ENCODE data around the gene EDA2R.

The EDA2R gene

GRCh38 chrX:66654411-66654810 lies 15.5 kb upstream of the EDA2R start:
- TF ChIP-seq POLR2A (IDR thresholded peaks at IDR 0.05; ENCODE audit: low read depth, low read length) (no peak), PAX5 (IDR thresholded peaks at IDR 0.05; ENCODE audit: insufficient read depth, low read length, severe bottlenecking) (no peak), POLR2AphosphoS5 (IDR thresholded peaks at IDR 0.05; ENCODE audit: low read depth, low read length) (no peak), POU2F2 (IDR thresholded peaks at IDR 0.05; ENCODE audit: low read depth, low read length) (no peak), TAF1 (IDR thresholded peaks at IDR 0.05; ENCODE audit: low read depth, low read length) (no peak), SPI1 (IDR thresholded peaks at IDR 0.05; ENCODE audit: low read depth, low read length) (no peak)
- FAIRE-seq, result no peak
- DNase-seq (ENCODE audit: insufficient read length, low spot score), result no peak

GRCh38 chrX:66635360-66635759 lies 3.5 kb downstream of the EDA2R start:
- DNase-seq (ENCODE audit: insufficient read length, low spot score) (no peak), FAIRE-seq (peak; percentile 9)
- TF ChIP-seq PAX5 (IDR thresholded peaks at IDR 0.05; ENCODE audit: insufficient read depth, low read length, severe bottlenecking) (no peak), TAF1 (IDR thresholded peaks at IDR 0.05; ENCODE audit: low read depth, low read length) (no peak), POLR2AphosphoS5 (IDR thresholded peaks at IDR 0.05; ENCODE audit: low read depth, low read length) (no peak), SPI1 (IDR thresholded peaks at IDR 0.05; ENCODE audit: low read depth, low read length) (no peak), POU2F2 (IDR thresholded peaks at IDR 0.05; ENCODE audit: low read depth, low read length) (no peak), POLR2A (IDR thresholded peaks at IDR 0.05; ENCODE audit: low read depth, low read length) (no peak)

GRCh38 chrX:66634272-66634671 lies 4.6 kb downstream of the EDA2R start:
- DNase-seq (ENCODE audit: insufficient read length, low spot score) (no peak), FAIRE-seq (no peak)
- no peak for TF ChIP-seq SPI1 (IDR thresholded peaks at IDR 0.05; ENCODE audit: low read depth, low read length)
- no peak for TF ChIP-seq POLR2A (IDR thresholded peaks at IDR 0.05; ENCODE audit: low read depth, low read length)
- TF ChIP-seq PAX5 (IDR thresholded peaks at IDR 0.05; ENCODE audit: insufficient read depth, low read length, severe bottlenecking), result no peak
- no peak for TF ChIP-seq POU2F2 (IDR thresholded peaks at IDR 0.05; ENCODE audit: low read depth, low read length)
- TF ChIP-seq TAF1 (IDR thresholded peaks at IDR 0.05; ENCODE audit: low read depth, low read length), result no peak
- TF ChIP-seq POLR2AphosphoS5 (IDR thresholded peaks at IDR 0.05; ENCODE audit: low read depth, low read length), result no peak

GRCh38 chrX:66633541-66633940 lies 5.3 kb downstream of the EDA2R start:
- FAIRE-seq (no peak), DNase-seq (ENCODE audit: insufficient read length, low spot score) (no peak)
- TF ChIP-seq TAF1 (IDR thresholded peaks at IDR 0.05; ENCODE audit: low read depth, low read length), result no peak
- TF ChIP-seq POU2F2 (IDR thresholded peaks at IDR 0.05; ENCODE audit: low read depth, low read length), result no peak
- TF ChIP-seq PAX5 (IDR thresholded peaks at IDR 0.05; ENCODE audit: insufficient read depth, low read length, severe bottlenecking), result no peak
- TF ChIP-seq POLR2A (IDR thresholded peaks at IDR 0.05; ENCODE audit: low read depth, low read length), result no peak
- TF ChIP-seq POLR2AphosphoS5 (IDR thresholded peaks at IDR 0.05; ENCODE audit: low read depth, low read length), result no peak
- TF ChIP-seq SPI1 (IDR thresholded peaks at IDR 0.05; ENCODE audit: low read depth, low read length), result no peak

- no peak for TF ChIP-seq POLR2AphosphoS5 (IDR thresholded peaks at IDR 0.05; ENCODE audit: low read depth, low read length)
- TF ChIP-seq POLR2A (IDR thresholded peaks at IDR 0.05; ENCODE audit: low read depth, low read length), result no peak
- no peak for TF ChIP-seq PAX5 (IDR thresholded peaks at IDR 0.05; ENCODE audit: insufficient read depth, low read length, severe bottlenecking)
- no peak for TF ChIP-seq SPI1 (IDR thresholded peaks at IDR 0.05; ENCODE audit: low read depth, low read length)
- no peak for TF ChIP-seq TAF1 (IDR thresholded peaks at IDR 0.05; ENCODE audit: low read depth, low read length)
- TF ChIP-seq POU2F2 (IDR thresholded peaks at IDR 0.05; ENCODE audit: low read depth, low read length), result no peak
- no peak for FAIRE-seq
- no peak for DNase-seq (ENCODE audit: insufficient read length, low spot score)
Observed at GRCh38 chrX:66632981-66633380, 5.9 kb downstream of the EDA2R start.

- no peak for DNase-seq (ENCODE audit: insufficient read length, low spot score)
- FAIRE-seq, result no peak
Observed at GRCh38 chrX:66632473-66632872, 6.4 kb downstream of the EDA2R start.

GRCh38 chrX:66625525-66625924 lies 13.4 kb downstream of the EDA2R start:
- TF ChIP-seq POLR2A (IDR thresholded peaks at IDR 0.05; ENCODE audit: low read depth, low read length) (no peak), TAF1 (IDR thresholded peaks at IDR 0.05; ENCODE audit: low read depth, low read length) (no peak), POU2F2 (IDR thresholded peaks at IDR 0.05; ENCODE audit: low read depth, low read length) (no peak), SPI1 (IDR thresholded peaks at IDR 0.05; ENCODE audit: low read depth, low read length) (no peak), POLR2AphosphoS5 (IDR thresholded peaks at IDR 0.05; ENCODE audit: low read depth, low read length) (no peak), PAX5 (IDR thresholded peaks at IDR 0.05; ENCODE audit: insufficient read depth, low read length, severe bottlenecking) (no peak)
- peak; percentile 81 for FAIRE-seq
- DNase-seq (ENCODE audit: insufficient read length, low spot score), result no peak

More at GRCh38 chrX:66632473-66632872, 6.4 kb downstream of the EDA2R start:
- TF ChIP-seq SPI1 (IDR thresholded peaks at IDR 0.05; ENCODE audit: low read depth, low read length), result no peak
- no peak for TF ChIP-seq POU2F2 (IDR thresholded peaks at IDR 0.05; ENCODE audit: low read depth, low read length)
- TF ChIP-seq POLR2A (IDR thresholded peaks at IDR 0.05; ENCODE audit: low read depth, low read length), result no peak
- no peak for TF ChIP-seq TAF1 (IDR thresholded peaks at IDR 0.05; ENCODE audit: low read depth, low read length)
- no peak for TF ChIP-seq POLR2AphosphoS5 (IDR thresholded peaks at IDR 0.05; ENCODE audit: low read depth, low read length)

GRCh38 chrX:66622209-66622608 lies 16.7 kb downstream of the EDA2R start:
- DNase-seq (ENCODE audit: insufficient read length, low spot score), result no peak
- peak; percentile 75 for FAIRE-seq
- TF ChIP-seq POU2F2 (IDR thresholded peaks at IDR 0.05; ENCODE audit: low read depth, low read length), result no peak
- no peak for TF ChIP-seq PAX5 (IDR thresholded peaks at IDR 0.05; ENCODE audit: insufficient read depth, low read length, severe bottlenecking)
- no peak for TF ChIP-seq POLR2AphosphoS5 (IDR thresholded peaks at IDR 0.05; ENCODE audit: low read depth, low read length)
- no peak for TF ChIP-seq TAF1 (IDR thresholded peaks at IDR 0.05; ENCODE audit: low read depth, low read length)
- TF ChIP-seq SPI1 (IDR thresholded peaks at IDR 0.05; ENCODE audit: low read depth, low read length), result no peak
- no peak for TF ChIP-seq POLR2A (IDR thresholded peaks at IDR 0.05; ENCODE audit: low read depth, low read length)

- TF ChIP-seq POLR2A (IDR thresholded peaks at IDR 0.05; ENCODE audit: low read depth, low read length), result no peak
- TF ChIP-seq PAX5 (IDR thresholded peaks at IDR 0.05; ENCODE audit: insufficient read depth, low read length, severe bottlenecking), result no peak
- no peak for TF ChIP-seq POLR2AphosphoS5 (IDR thresholded peaks at IDR 0.05; ENCODE audit: low read depth, low read length)
- TF ChIP-seq SPI1 (IDR thresholded peaks at IDR 0.05; ENCODE audit: low read depth, low read length), result no peak
- TF ChIP-seq POU2F2 (IDR thresholded peaks at IDR 0.05; ENCODE audit: low read depth, low read length), result no peak
- TF ChIP-seq TAF1 (IDR thresholded peaks at IDR 0.05; ENCODE audit: low read depth, low read length), result no peak
- FAIRE-seq (peak; percentile 31), DNase-seq (ENCODE audit: insufficient read length, low spot score) (no peak)
Observed at GRCh38 chrX:66616944-66617343, 21.9 kb downstream of the EDA2R start.

All from GM12891 (cell line).